ENCODE results near the gene SLC35F3. TPM values are rescaled to one million over a fixed set of nuclear protein-coding genes. Genes with fewer than 3 reads are reported as not detected.

Gene SLC35F3
- total and polyA plus RNA-seq, 2 donors from 2014 or later: 0.41 to 0.66 TPM

GRCh38 chr1:234218078-234218477, 313.6 kb downstream of the SLC35F3 start:
- H3K9ac ChIP-seq (ENCODE audit: low read length in 3 of 3): no peak overlapping the region
- FAIRE-seq (no peak), DNase-seq (no peak)
- no peak overlapping the region for H3K4me3 ChIP-seq (ENCODE audit: low read length in 3 of 3)
- no peaks in the 10 kb centered on the region for H3K9me3 ChIP-seq (ENCODE audit: control insufficient read depth in 2 of 3, insufficient read depth in 1 of 3, low read length in 3 of 3)
- no peaks in the 10 kb centered on the region for H3K4me1 ChIP-seq (ENCODE audit: control insufficient read depth in 2 of 3, insufficient read depth in 2 of 3, low read depth in 1 of 3, low read length in 3 of 3)
- peaks cover 2% of the 10 kb centered on the region for H3K27me3 ChIP-seq (ENCODE audit: control insufficient read depth, insufficient read depth, low read length)
- no peak overlapping the region for H3K27ac ChIP-seq (ENCODE audit: low read depth in 2 of 2, low read length in 2 of 2)
- no peak for TF ChIP-seq CTCF (IDR thresholded peaks at IDR 0.05; ENCODE audit: borderline replicate concordance, extremely low read depth, insufficient read depth)
- intact Hi-C loops (cut with DNase I): no loop called here
- H3K36me3 ChIP-seq (ENCODE audit: control insufficient read depth in 2 of 3, insufficient read depth in 3 of 3, low read length in 3 of 3): no peaks in the 10 kb centered on the region

GRCh38 chr1:234219711-234220110, 315.2 kb downstream of the SLC35F3 start:
- FAIRE-seq (no peak), DNase-seq (no peak)
- Histone ChIP-seq H3K27me3 (ENCODE audit: control insufficient read depth, insufficient read depth, low read length) (no peaks in the 10 kb centered on the region), H3K4me1 (ENCODE audit: control insufficient read depth in 2 of 3, insufficient read depth in 2 of 3, low read depth in 1 of 3, low read length in 3 of 3) (no peaks in the 10 kb centered on the region), H3K9me3 (ENCODE audit: control insufficient read depth in 2 of 3, insufficient read depth in 1 of 3, low read length in 3 of 3) (no peaks in the 10 kb centered on the region), H3K9ac (ENCODE audit: low read length in 3 of 3) (no peak overlapping the region), H3K27ac (ENCODE audit: low read depth in 2 of 2, low read length in 2 of 2) (no peak overlapping the region), H3K4me3 (ENCODE audit: low read length in 3 of 3) (no peak overlapping the region), H3K36me3 (ENCODE audit: control insufficient read depth in 2 of 3, insufficient read depth in 3 of 3, low read length in 3 of 3) (no peaks in the 10 kb centered on the region)
- TF ChIP-seq CTCF (IDR thresholded peaks at IDR 0.05; ENCODE audit: borderline replicate concordance, extremely low read depth, insufficient read depth): no peak
- intact Hi-C loops (cut with DNase I): no loop called here

GRCh38 chr1:234221601-234222000, 317.1 kb downstream of the SLC35F3 start:
- no peak for FAIRE-seq
- intact Hi-C loops (cut with DNase I): no loop called here
- no peak for TF ChIP-seq CTCF (IDR thresholded peaks at IDR 0.05; ENCODE audit: borderline replicate concordance, extremely low read depth, insufficient read depth)
- Histone ChIP-seq H3K27ac (ENCODE audit: low read depth in 2 of 2, low read length in 2 of 2) (no peak overlapping the region), H3K27me3 (ENCODE audit: control insufficient read depth, insufficient read depth, low read length) (no peaks in the 10 kb centered on the region), H3K36me3 (ENCODE audit: control insufficient read depth in 2 of 3, insufficient read depth in 3 of 3, low read length in 3 of 3) (no peaks in the 10 kb centered on the region), H3K9me3 (ENCODE audit: control insufficient read depth in 2 of 3, insufficient read depth in 1 of 3, low read length in 3 of 3) (no peaks in the 10 kb centered on the region), H3K9ac (ENCODE audit: low read length in 3 of 3) (no peak overlapping the region), H3K4me3 (ENCODE audit: low read length in 3 of 3) (no peak overlapping the region), H3K4me1 (ENCODE audit: control insufficient read depth in 2 of 3, insufficient read depth in 2 of 3, low read depth in 1 of 3, low read length in 3 of 3) (no peaks in the 10 kb centered on the region)
- DNase-seq: no peak

All from kidney (tissue), 14 donors.